HCT116 (cell line): ENCODE data around the gene GNAT1. TPM values are rescaled to one million over a fixed set of nuclear protein-coding genes. Genes with fewer than 3 reads are reported as not detected.

ENCODE experiments used
- ATAC-seq: fragments of 200-7000 bp; cut with Tn5 transposase; 2 replicates; pipeline ENCODE4 v1.9.1; 2020; ENCODE audit warnings: mild to moderate bottlenecking, moderate library complexity
- BruUV-seq: library from RNA; stranded (reverse); fragments of 400-500 nt; replicated peaks from 2 replicates; lab custom pipeline; 2021; lab: Mats Ljungman, UMichigan
- CTCF ChIA-PET: fragments of 300-600 bp; sonication (Branson Sonifier 250); formaldehyde crosslinking; loops from one replicate; lab custom pipeline; 2021; ENCODE audit warnings: antibody characterized with exemption; lab: Charles Lee
- POLR2A ChIA-PET: fragments of 300-600, 350-600 bp; sonication (Branson Sonifier 250); formaldehyde crosslinking; loops from one replicate; lab custom pipeline; 2021; ENCODE audit warnings: antibody characterized with exemption; lab: Charles Lee
- RAD21 ChIA-PET, 2 experiments: fragments of 300-600 bp; sonication (Branson Sonifier 250); formaldehyde crosslinking; loops; one replicate each; lab custom pipeline; 2023; ENCODE audit warnings: low total read pairs in 2 of 2; ENCODE audit not compliant: uncharacterized antibody in 2 of 2, unreplicated experiment in 2 of 2, low non-redundant PET in 1 of 2; lab: Charles Lee
- DNase-seq: peaks from one replicate; pipeline ENCODE4 v3.0.0-alpha.2; 2010; ENCODE audit warnings: low read depth, low spot score
- H2AFZ ChIP-seq: fragments of 200-600 bp; shearing (Covaris generic), sonication (generic); 2 replicates; pipeline ENCODE4 v1.6.1; 2017; ENCODE audit warnings: low read depth, mixed run types, mixed read lengths, antibody characterized with exemption, low read length; ENCODE audit not compliant: poor library complexity, severe bottlenecking
- H3K27ac ChIP-seq: 2 replicates; pipeline ENCODE4 v1.5.1; 2012; ENCODE audit warnings: low read depth, low read length
- H3K27me3 ChIP-seq: fragments of 200-600 bp; sonication (generic); 2 replicates; pipeline ENCODE4 v1.6.1; 2016; ENCODE audit warnings: mixed run types, low read length, mixed read lengths; ENCODE audit not compliant: insufficient read depth
- H3K36me3 ChIP-seq, 2 experiments: fragments of 200-500 bp in 1 of 2; fragments of 200-600 bp in 1 of 2; sonication (Bioruptor generic) in 1 of 2; sonication (generic) in 1 of 2; 2 replicates each; pipeline versions ENCODE4 v1.5.1 to v1.6.1; 2014 to 2016; ENCODE audit warnings: low read length in 2 of 2, inconsistent platforms in 1 of 2, mixed read lengths in 1 of 2, mixed run types in 1 of 2; ENCODE audit not compliant: insufficient read depth in 2 of 2, control insufficient read depth in 1 of 2
- H3K4me1 ChIP-seq, 2 experiments: fragments of 200-600 bp in 1 of 2; sonication (generic) in 1 of 2; 2 replicates each; pipeline versions ENCODE4 v1.5.1 to v1.6.1; 2012 to 2017; ENCODE audit warnings: low read length in 2 of 2, inconsistent platforms in 1 of 2, mild to moderate bottlenecking in 1 of 2, mixed read lengths in 1 of 2, mixed run types in 1 of 2, moderate library complexity in 1 of 2; ENCODE audit not compliant: insufficient read depth in 2 of 2, control insufficient read depth in 1 of 2
- H3K4me2 ChIP-seq: fragments of 200-600 bp; sonication (generic); 2 replicates; pipeline ENCODE4 v1.6.1; 2017; ENCODE audit warnings: mixed run types, low read length, mixed read lengths
- H3K4me3 ChIP-seq, 2 experiments: fragments of 200-600 bp in 1 of 2; sonication (generic) in 1 of 2; replicated peaks in 1 of 2; 2 replicates each; pipeline ENCODE4 v1.5.1; 2011 to 2016; ENCODE audit warnings: low read length in 2 of 2, control low read depth in 1 of 2, low read depth in 1 of 2, mild to moderate bottlenecking in 1 of 2, mixed read lengths in 1 of 2, mixed run types in 1 of 2
- H3K79me2 ChIP-seq: fragments of 200-600 bp; sonication (generic); 2 replicates; pipeline ENCODE4 v1.6.1; 2017; ENCODE audit warnings: mild to moderate bottlenecking, mixed run types, low read length, moderate library complexity, mixed read lengths; ENCODE audit not compliant: insufficient read depth
- H3K9ac ChIP-seq: fragments of 200-600 bp; sonication (generic); 2 replicates; pipeline ENCODE4 v1.6.1; 2016; ENCODE audit warnings: low read length, mixed read lengths
- H3K9me2 ChIP-seq: fragments of 200-600 bp; sonication (generic), shearing (Covaris generic); 2 replicates; pipeline ENCODE4 v1.6.1; 2017; ENCODE audit warnings: mixed run types, mild to moderate bottlenecking, moderate library complexity; ENCODE audit not compliant: insufficient read depth
- H3K9me3 ChIP-seq, 2 experiments: fragments of 200-500 bp in 1 of 2; fragments of 200-600 bp in 1 of 2; sonication (Bioruptor generic) in 1 of 2; sonication (generic) in 1 of 2; 2 replicates each; pipeline ENCODE4 v1.6.1; 2014 to 2017; ENCODE audit warnings: low read length in 2 of 2, mixed read lengths in 2 of 2, inconsistent platforms in 1 of 2, low read depth in 1 of 2, mild to moderate bottlenecking in 1 of 2, mixed run types in 1 of 2, moderate library complexity in 1 of 2; ENCODE audit not compliant: control insufficient read depth in 1 of 2, insufficient read depth in 1 of 2
- H4K20me1 ChIP-seq: fragments of 200-600 bp; sonication (generic), shearing (Covaris generic); 2 replicates; pipeline ENCODE4 v1.6.1; 2017; ENCODE audit warnings: mixed run types, mild to moderate bottlenecking, moderate library complexity; ENCODE audit not compliant: insufficient read depth
- EGR1 ChIP-seq: IDR thresholded peaks from 2 replicates; pipeline ENCODE4 v1.6.1; 2012; ENCODE audit warnings: low read depth
- ELF1 ChIP-seq: IDR thresholded peaks from 2 replicates; pipeline ENCODE4 v1.6.1; 2012; ENCODE audit warnings: low read depth, borderline replicate concordance
- EZH2 ChIP-seq: fragments of 200-600 bp; sonication (generic); IDR thresholded peaks from 2 replicates; pipeline ENCODE4 v1.6.1; 2017; ENCODE audit warnings: antibody characterized with exemption, mixed run types
- FOSL1 ChIP-seq: IDR thresholded peaks from 2 replicates; pipeline ENCODE4 v1.6.1; 2012; ENCODE audit warnings: low read depth
- JUND ChIP-seq: IDR thresholded peaks from 2 replicates; pipeline ENCODE4 v1.6.1; 2012
- POLR2A ChIP-seq: IDR thresholded peaks from 2 replicates; pipeline ENCODE4 v1.7.0; 2011; ENCODE audit warnings: borderline replicate concordance; ENCODE audit not compliant: insufficient read depth, insufficient read length; ENCODE audit errors: extremely low read depth
- POLR2AphosphoS5 ChIP-seq: IDR thresholded peaks from 2 replicates; pipeline ENCODE4 v1.6.1; 2011; ENCODE audit warnings: mild to moderate bottlenecking, low read depth, low read length, moderate library complexity
- SIN3A ChIP-seq: IDR thresholded peaks from 2 replicates; pipeline ENCODE4 v1.6.1; 2012; ENCODE audit warnings: low read depth
- SP1 ChIP-seq: IDR thresholded peaks from 2 replicates; pipeline ENCODE4 v1.6.1; 2012; ENCODE audit warnings: low read depth
- SRF ChIP-seq: IDR thresholded peaks from 2 replicates; pipeline ENCODE4 v1.6.1; 2012; ENCODE audit warnings: low read depth
- TCF7L2 ChIP-seq: IDR thresholded peaks from 2 replicates; pipeline ENCODE4 v1.7.0; 2011; ENCODE audit warnings: borderline replicate concordance, inconsistent platforms; ENCODE audit not compliant: insufficient read depth, insufficient read length; ENCODE audit errors: extremely low read depth
- YY1 ChIP-seq: IDR thresholded peaks from 2 replicates; pipeline ENCODE4 v1.6.1; 2011; ENCODE audit warnings: low read length, low read depth, moderate library complexity, mild to moderate bottlenecking; ENCODE audit not compliant: insufficient replicate concordance; ENCODE audit errors: extremely low read depth
- intact Hi-C: fragments of 100-400 bp; cut with micrococcal nuclease; formaldehyde crosslinking; loops from 2 replicates; pipeline ENCODE4 v1.10.0; 2022
- total RNA-seq: library from RNA; stranded (reverse); gene quantifications from one replicate; pipeline ENCODE4 v1.2.1, GENCODE V29; 2021; ENCODE audit not compliant: unreplicated experiment
- TF ChIP-seq, protein P1 (sequence below): IDR thresholded peaks from 2 replicates; pipeline ENCODE4 v1.6.1; 2012
- TF ChIP-seq, protein P2 (sequence below), 3 experiments: fragments of 200-600 bp in 1 of 3; sonication (generic) in 1 of 3; IDR thresholded peaks in 2 of 3; conservative IDR thresholded peaks in 1 of 3; 2 replicates each; pipeline ENCODE4 v1.5.1; 2012 to 2017; ENCODE audit warnings: low read depth in 2 of 3, low read length in 2 of 3, antibody characterized with exemption in 1 of 3, borderline replicate concordance in 1 of 3, control low read depth in 1 of 3, mild to moderate bottlenecking in 1 of 3, mixed read lengths in 1 of 3, mixed run types in 1 of 3, moderate library complexity in 1 of 3; ENCODE audit not compliant: insufficient read depth in 1 of 3

GNAT1 gene
- total RNA-seq, 1 experiment from 2014 or later: not detected

DNA sequence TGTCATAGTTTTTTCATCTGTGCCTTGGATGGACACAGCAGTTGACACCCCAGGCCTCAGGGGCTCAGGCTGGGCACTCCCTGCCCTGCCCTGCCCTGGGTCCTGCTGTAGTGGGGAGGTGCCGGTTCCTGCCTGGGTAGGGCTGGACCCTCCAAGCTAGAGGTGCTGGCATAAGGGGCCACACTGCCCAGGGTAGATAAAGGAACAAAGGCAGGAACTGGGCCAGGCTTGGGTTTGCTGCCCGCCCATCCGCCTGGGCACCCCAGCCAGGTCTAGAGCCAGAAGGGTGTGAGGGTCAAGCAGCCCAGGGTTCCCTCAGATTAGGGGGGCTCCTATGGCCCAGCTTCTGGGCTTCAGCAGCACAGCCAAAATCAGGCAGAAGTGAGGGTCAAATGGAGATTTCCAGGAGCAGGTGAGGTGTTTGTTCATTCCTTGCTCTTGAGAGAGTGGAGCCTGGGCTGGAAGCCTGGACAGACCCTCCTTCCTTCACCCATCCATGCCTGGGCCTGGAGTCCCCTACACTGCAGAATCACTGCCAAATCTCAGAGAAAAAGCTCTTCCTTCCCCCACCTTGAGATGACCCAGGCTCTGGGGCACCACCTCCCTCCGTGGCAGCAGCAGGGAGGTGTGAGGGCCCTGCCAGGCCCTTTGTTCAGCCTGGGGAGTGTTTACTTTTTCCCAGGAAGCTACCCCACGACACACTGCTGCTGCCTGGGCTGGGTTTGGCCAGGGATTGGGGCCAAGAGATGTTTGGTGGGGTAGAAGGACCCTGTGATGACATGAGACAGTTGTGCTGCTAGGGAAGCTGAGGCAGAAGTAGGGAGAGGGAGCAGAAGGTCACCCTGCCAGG lies 29.2 kb upstream of the GNAT1 start:
- H3K9me3 ChIP-seq: no peaks in the 10 kb centered on the region
- no peaks in the 10 kb centered on the region for H3K79me2 ChIP-seq
- H3K4me2 ChIP-seq: no peak overlapping the region
- RAD21 ChIA-PET: no interaction called here
- no TSS peak for BruUV-seq
- no peaks in the 10 kb centered on the region for H4K20me1 ChIP-seq
- H3K27me3 ChIP-seq: no peaks in the 10 kb centered on the region
- H3K9me2 ChIP-seq: no peaks in the 10 kb centered on the region
- no peak overlapping the region for H3K9ac ChIP-seq
- no peak overlapping the region for H2AFZ ChIP-seq
- no peak overlapping the region for H3K27ac ChIP-seq
- intact Hi-C loops: no loop called here
- no peak for TF ChIP-seq SRF
- TF ChIP-seq, protein P1, sequence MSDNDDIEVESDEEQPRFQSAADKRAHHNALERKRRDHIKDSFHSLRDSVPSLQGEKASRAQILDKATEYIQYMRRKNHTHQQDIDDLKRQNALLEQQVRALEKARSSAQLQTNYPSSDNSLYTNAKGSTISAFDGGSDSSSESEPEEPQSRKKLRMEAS: no peak
- no peak for TF ChIP-seq ELF1
- no peak for TF ChIP-seq JUND
- no peak for TF ChIP-seq SP1
- TF ChIP-seq POLR2AphosphoS5: no peak
- TF ChIP-seq SIN3A: no peak
- TF ChIP-seq EZH2: no peak
- no peak for TF ChIP-seq YY1
- no peak for TF ChIP-seq EGR1
- TF ChIP-seq POLR2A: no peak
- TF ChIP-seq, protein P2, sequence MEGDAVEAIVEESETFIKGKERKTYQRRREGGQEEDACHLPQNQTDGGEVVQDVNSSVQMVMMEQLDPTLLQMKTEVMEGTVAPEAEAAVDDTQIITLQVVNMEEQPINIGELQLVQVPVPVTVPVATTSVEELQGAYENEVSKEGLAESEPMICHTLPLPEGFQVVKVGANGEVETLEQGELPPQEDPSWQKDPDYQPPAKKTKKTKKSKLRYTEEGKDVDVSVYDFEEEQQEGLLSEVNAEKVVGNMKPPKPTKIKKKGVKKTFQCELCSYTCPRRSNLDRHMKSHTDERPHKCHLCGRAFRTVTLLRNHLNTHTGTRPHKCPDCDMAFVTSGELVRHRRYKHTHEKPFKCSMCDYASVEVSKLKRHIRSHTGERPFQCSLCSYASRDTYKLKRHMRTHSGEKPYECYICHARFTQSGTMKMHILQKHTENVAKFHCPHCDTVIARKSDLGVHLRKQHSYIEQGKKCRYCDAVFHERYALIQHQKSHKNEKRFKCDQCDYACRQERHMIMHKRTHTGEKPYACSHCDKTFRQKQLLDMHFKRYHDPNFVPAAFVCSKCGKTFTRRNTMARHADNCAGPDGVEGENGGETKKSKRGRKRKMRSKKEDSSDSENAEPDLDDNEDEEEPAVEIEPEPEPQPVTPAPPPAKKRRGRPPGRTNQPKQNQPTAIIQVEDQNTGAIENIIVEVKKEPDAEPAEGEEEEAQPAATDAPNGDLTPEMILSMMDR (IDR thresholded peaks at IDR 0.05 in 2 of 3, conservative IDR thresholded peaks at IDR 0.05 in 1 of 3; ENCODE audit: borderline replicate concordance in 1 of 3, insufficient read depth in 1 of 3, low read depth in 2 of 3, low read length in 2 of 3): no peak
- no peak for TF ChIP-seq TCF7L2
- no peak for TF ChIP-seq FOSL1
- CTCF ChIA-PET: no interaction called here
- no peaks in the 10 kb centered on the region; a peak in 1 of 4 replicates for H3K36me3 ChIP-seq
- POLR2A ChIA-PET: no interaction called here
- DNase-seq (no peak), ATAC-seq (no peak)
- peaks cover 3 to 37% of the 10 kb centered on the region in 2 experiments; a peak in 2 of 4 replicates for H3K4me1 ChIP-seq
- H3K4me3 ChIP-seq: no peak overlapping the region
